GM12872 (cell line): ENCODE data around the gene PPP1R14C.

Source experiments
- TF ChIP-seq, protein P1 (sequence below): IDR thresholded peaks from 3 replicates; pipeline ENCODE4 v1.5.1; 2011; ENCODE audit warnings: low read depth, mild to moderate bottlenecking, low read length, moderate library complexity; ENCODE audit not compliant: insufficient read depth

PPP1R14C gene

DNA sequence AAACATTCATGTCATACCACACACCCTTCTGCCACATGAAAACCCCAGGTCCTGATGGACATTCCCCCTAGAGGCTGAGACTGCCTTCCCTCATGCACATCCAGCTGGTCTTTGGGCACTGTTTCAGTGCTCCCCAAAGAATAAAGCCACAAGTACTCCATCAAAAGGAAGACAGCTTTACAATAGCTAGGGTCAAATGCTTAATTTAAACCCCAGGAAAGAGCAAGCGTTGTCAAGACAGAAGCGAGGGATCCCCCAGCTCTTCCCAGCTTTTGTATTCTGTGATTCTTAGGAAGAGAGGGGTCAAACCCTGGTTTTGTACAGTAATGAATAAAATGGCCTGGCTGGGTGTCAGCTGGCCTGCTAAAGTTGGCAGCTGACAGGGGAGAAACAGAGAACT, 143.6 kb downstream of the PPP1R14C start:
- TF ChIP-seq, protein P1, sequence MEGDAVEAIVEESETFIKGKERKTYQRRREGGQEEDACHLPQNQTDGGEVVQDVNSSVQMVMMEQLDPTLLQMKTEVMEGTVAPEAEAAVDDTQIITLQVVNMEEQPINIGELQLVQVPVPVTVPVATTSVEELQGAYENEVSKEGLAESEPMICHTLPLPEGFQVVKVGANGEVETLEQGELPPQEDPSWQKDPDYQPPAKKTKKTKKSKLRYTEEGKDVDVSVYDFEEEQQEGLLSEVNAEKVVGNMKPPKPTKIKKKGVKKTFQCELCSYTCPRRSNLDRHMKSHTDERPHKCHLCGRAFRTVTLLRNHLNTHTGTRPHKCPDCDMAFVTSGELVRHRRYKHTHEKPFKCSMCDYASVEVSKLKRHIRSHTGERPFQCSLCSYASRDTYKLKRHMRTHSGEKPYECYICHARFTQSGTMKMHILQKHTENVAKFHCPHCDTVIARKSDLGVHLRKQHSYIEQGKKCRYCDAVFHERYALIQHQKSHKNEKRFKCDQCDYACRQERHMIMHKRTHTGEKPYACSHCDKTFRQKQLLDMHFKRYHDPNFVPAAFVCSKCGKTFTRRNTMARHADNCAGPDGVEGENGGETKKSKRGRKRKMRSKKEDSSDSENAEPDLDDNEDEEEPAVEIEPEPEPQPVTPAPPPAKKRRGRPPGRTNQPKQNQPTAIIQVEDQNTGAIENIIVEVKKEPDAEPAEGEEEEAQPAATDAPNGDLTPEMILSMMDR: no peak

DNA sequence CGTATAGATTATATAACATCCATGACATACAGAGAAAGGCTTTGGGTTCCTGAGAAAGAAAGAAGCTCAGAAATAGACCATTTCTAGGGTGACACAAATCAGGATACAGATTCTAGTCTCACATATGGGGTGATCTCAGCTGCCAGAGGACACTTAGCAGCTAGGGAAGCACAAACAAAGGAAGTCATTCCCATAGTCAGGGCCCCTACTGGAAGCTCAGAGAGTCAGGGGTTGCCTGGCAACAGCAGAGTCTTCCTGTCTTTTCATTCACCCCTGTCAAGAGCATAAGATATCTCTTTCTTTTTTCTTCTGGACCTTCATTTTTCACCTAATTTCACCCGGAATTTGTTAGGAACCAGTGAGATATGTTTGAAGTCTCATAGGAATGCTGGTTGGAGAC, 144.1 kb downstream of the PPP1R14C start:
- TF ChIP-seq, protein P1: no peak

DNA sequence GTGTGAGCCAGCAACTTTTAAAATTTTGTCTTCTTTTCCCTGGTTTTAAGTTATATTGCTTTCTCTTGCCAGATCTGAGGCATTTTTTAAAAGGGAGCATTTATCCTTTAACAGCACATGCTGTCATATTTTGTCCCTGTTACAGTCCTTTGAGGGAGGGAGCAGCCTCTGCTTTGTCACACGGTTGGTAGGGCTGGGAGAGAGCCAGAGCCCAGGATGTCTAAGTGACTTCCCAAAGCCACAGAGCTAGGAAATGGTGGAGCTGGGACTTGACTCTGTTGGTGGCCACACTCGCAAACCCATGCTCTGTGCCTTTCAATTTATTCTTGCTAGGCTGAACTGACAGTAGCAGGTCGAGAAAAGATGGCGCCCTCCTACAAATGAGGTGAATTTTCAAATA, 145.6 kb downstream of the PPP1R14C start:
- TF ChIP-seq, protein P1: no peak

DNA sequence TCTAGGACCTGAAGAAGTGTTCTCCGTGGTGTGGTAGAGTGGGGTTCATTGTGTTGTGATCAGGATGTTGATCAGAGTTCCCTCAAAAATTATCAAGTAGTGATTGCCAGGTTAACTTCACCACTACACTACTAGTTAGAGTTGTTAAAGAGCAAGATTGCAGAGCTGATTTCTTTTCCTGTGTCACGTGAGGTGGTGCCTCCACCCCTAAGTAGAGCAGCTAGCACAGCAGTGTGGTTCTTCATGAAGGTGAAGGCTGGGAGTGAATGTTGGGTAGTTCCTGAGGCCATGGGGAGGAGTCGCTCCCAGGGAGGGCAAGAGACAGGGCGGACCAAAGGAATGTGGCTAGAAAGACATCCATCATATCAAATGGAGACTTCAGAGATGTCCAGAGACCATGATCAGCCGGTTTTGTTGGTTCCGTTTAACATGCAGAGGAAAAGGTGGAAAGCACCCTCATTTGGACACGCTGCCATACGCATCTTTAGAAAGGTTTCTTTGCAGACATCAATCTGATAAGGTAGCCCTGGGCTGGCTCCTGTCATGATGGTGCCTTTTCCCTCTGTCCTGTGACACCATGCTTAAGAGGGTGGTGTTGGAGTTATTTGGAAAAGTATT, 146.7 kb downstream of the PPP1R14C start:
- TF ChIP-seq, protein P1: no peak

DNA sequence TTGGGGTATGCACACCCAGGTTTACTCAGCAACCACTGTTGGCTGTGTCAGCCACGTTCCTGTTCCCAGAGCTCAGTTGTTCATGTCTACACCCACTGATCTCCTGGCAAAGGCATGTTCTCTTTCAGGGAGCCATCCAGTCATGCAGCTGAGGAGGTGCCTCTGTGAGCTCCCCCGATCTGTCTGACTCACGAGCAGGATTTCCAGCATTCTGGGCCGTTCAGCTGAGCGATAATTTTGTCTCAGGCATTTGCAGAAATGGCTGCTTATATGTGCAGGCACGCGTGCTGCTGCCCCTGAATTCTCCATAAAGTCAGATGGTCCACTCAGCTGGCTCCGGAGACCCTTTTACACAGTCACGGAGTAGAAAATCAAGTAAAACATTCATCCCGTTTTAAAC, 147.6 kb downstream of the PPP1R14C start:
- TF ChIP-seq, protein P1: no peak

DNA sequence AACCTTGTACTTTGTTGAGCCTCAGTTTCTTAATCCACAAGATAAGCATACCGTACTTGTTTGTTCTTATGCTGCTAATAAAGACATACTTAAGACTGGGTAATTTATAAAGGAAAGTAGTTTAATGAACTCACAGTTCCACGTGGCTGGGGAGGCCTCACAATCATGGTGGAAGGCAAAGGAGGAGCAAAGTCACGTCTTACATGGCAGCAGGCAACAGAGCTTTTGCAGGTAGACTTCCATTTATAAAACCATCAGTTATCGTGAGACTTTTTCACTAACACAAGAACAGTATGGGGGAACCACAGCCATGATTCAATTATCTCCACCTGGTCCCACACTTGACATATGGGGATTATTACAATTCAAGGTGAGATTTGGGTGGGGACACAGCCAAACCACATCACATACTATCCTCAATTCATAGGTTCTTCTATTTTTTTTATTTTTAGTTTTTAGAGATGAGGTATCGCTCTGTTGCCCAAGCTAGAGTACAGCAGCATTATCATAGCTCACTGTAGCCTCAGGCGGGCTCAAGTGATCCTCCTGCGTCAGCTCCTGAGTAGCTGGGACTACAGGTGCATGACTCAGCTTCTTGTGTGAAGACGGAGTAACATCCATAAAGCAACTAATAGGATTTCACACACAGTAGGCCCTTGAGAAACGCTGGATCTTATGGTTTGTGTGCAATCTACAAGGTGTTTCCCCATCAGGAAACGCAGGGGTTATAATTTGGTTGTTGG, 149.3 kb downstream of the PPP1R14C start:
- TF ChIP-seq, protein P1: no peak

DNA sequence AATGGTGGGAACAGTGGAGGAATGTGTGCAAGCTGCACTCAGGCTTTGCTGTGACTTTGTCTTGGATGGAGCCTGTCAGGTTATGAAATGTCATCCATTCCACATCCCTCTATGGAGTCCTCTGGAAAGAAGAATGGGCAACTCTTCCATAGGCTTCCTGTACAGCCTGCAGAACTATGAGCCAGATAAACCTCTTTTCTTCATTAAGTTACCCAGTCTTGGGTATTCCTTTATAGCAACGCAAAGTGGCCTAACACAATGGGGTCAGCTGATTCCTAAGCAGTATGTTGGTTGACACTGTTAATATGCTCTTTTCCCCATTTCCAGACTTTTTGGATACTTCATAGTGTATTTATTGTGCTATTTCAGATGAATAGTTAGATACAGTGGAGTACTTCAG, 150.2 kb downstream of the PPP1R14C start:
- TF ChIP-seq, protein P1: no peak
